ENCODE measurements around the gene SLC36A1.

Gene SLC36A1

GRCh38 chr5:151451626-151452520, 4.5 kb downstream of the SLC36A1 start:
- DNase-seq (ENCODE audit: low spot score): no peak

DNA sequence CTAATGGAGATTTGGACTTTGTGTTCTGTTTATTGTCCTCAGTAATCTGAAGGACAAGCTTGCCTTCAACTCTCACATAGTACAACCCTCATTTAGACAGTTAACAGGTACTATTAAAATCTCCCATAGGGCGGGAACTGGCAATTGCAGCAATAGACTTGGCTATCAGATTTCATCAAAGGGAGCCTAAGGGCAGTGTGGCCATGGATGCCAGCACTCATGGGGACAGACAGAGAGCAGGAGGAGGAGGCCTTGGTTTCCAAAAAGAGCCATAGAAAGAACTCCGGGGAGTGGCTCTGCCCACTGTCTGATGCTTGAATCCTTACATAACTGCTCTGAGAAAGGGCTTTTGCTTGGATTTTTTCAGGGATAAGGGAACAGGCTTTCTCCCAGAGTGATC, 6.8 kb downstream of the SLC36A1 start:
- DNase-seq (ENCODE audit: low spot score): no peak

DNA sequence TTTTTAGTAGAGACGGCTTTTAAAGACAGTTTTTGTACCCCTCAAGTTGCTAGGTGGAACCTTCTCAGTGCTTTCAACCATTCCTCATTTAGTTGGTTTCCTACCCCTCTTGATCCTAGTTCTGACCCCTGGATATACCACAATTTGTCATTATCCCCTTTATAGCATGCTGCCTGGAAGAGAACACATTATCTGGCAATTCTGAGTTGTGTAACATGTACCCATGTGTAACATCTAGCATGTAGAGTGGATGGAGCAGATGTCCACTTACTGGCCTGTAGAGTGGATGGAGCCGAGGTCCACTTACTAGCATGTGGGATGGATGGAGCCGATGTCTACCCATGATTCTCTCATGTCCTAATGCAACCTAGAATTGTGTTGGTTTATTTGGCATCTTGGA, 7.5 kb downstream of the SLC36A1 start:
- DNase-seq (ENCODE audit: low spot score): no peak

- DNase-seq (ENCODE audit: low spot score): no peak
Observed at GRCh38 chr5:151456321-151456940, 9.0 kb downstream of the SLC36A1 start.

DNA sequence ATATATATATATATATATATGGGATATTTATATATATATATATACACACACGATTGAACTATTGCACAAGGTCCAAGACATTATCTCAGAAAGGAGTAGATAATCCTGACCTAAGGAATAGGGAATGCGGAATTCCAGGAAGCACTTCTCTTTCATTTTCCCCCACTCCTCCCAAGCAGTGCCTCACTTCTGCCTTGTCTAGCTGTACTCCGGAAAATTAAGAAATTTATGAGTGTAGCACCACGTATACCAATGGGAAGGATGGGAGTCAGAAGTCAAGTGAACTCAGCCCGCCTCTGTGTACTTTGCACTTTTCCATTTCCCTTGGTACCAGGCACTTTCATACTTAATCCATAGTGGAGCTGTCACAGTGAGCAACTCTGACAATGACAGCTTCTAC, 10.9 kb downstream of the SLC36A1 start:
- DNase-seq (ENCODE audit: low spot score): no peak

DNA sequence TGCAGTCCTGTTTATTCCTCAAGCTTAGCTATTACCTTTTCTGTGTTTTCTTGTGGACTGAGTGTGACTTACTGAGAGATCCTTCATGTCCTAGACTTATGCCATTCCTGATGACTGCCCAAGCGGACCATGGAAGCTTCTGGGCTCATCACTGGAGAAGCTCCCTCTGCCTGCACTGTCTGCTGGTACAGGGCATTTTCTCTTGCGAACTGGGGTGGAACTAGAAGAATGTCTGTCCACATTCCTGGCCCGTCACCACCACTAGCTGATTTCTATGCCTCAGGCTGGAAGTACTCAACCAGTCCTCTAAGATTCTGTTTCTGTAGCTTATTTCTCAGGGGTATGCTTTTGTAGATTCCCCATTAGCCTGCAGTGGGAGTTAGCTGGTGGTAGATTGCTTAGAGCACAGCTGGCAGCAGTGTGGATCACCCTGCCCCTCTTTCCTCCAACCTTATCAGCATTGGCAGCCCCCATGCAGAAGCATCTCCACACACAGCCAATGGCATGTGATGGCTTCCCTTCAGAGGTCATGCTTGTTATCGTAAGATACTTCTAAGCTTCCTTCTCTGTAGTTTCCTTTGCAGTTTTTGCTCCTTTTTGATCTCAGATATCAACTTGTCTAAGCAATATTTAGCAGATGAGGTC, 12.4 kb downstream of the SLC36A1 start:
- no peak for DNase-seq (ENCODE audit: low spot score)

- no peak for DNase-seq (ENCODE audit: low spot score)
Observed at GRCh38 chr5:151461312-151461711, 13.9 kb downstream of the SLC36A1 start.

- DNase-seq (ENCODE audit: low spot score): no peak
Observed at GRCh38 chr5:151463137-151464029, 16.0 kb downstream of the SLC36A1 start.

DNA sequence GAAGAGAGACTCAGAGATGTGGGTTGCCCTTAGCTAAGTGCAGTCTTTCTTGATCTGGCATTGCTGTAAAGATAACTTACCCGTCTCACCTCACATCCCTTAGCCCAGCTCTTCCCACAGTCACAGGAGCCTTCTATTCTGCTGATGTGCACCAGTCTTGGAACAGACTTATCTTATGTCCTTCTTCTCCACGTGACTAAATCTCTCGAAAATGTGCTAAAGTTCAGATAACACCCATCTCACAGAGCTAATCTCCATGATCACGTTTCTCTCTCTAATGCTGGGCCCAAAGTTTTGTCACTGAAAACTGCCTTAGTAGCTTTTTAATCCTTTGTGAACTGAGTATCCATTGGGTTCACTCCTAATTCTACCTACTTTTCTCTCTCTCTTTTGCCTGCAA, 16.7 kb downstream of the SLC36A1 start:
- DNase-seq (ENCODE audit: low spot score): no peak

- DNase-seq (ENCODE audit: low spot score): no peak
Observed at GRCh38 chr5:151465476-151465875, 18.1 kb downstream of the SLC36A1 start.

GRCh38 chr5:151467576-151467975, 20.2 kb downstream of the SLC36A1 start:
- no peak for DNase-seq (ENCODE audit: low spot score)

DNA sequence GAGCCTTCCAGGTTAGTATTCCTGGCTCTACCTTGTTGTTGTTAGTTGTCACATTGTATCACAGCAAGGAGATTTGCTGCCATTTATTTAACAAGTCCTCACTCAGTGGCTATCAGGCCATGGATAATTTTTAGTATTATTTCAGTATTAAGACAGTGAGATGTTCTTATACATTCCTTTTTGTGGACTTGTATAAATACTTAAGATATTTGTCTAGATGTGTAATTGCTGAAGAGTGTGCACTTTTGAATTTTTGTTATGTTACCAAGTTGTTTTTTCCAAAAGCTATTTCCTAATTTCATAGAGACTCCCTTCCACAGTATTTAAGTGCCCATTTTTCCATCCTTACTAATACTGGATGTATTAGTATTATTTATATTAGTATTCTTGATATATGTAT, 22.0 kb downstream of the SLC36A1 start:
- DNase-seq (ENCODE audit: low spot score): no peak

GRCh38 chr5:151469992-151470391, 22.6 kb downstream of the SLC36A1 start:
- no peak for DNase-seq (ENCODE audit: low spot score)

- no peak for DNase-seq (ENCODE audit: low spot score)
Observed at GRCh38 chr5:151470439-151470838, 23.0 kb downstream of the SLC36A1 start.

DNA sequence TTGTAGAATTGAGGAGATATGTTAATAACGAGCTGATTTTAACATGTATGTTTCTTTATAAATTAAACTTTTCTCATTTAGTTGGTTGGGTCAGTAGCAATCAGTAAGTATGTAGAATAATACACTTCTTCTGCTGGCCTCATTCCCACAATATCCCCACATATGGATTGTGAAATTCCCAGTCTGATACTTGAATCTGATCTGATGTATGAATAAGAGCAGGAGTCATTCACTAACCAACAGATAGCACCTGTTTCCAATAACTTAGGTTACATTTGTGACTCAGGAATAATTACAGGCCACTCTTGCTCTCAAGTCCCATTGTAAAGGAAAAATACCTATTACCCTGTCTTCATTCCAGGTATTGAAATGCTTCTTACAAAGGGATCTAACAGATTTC, 23.9 kb downstream of the SLC36A1 start:
- no peak for DNase-seq (ENCODE audit: low spot score)

GRCh38 chr5:151474799-151475198, 27.4 kb downstream of the SLC36A1 start:
- DNase-seq (ENCODE audit: low spot score): no peak

- DNase-seq (ENCODE audit: low spot score): no peak
Observed at GRCh38 chr5:151475388-151475787, 28.0 kb downstream of the SLC36A1 start.

GRCh38 chr5:151476016-151476415, 28.6 kb downstream of the SLC36A1 start:
- DNase-seq (ENCODE audit: low spot score): no peak

GRCh38 chr5:151477101-151477500, 29.7 kb downstream of the SLC36A1 start:
- peak; percentile 30 for DNase-seq (ENCODE audit: low spot score)

DNA sequence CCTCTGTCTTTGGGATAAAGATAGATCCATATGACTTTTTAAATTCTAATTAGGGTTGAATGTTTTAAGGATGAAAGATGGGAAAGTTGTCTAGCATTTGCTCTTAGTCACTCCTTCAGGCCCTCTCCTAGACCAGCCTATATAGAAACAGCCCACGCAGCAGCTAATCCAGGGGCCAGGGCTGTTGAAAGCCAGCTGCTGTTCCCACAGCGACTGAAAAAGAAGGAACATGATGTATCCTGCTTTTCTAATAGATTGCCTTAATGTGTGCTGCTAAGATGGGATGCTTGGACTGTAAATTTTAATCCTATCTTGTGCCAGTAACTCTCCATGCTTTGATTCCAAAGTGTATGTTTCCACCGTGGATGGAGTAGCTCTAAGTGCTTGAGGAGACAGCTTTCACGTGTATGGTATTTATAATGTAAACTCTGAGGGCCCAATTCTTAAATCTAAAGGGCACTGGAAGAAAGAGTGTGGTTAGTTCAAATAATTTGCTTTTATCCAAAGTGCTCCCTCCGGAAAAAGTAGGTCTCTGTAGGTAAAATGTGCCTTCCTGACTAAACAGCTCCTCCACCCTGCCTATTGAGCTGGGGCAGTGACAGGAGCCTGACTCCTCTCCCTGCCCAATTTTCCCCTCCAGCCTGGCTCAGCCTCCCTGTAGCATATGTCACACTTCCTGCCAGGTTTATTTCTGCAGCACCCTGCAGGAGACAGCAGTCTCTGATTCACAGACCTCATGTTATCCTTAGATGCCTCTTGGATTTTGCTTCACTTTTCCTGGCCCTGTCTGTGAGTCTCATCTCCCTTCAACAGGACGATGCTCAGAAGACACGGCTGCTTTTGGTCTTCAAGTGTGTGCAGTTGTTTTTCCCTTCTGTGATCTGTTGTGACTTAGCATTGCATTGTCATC, 33.2 kb downstream of the SLC36A1 start:
- peak; percentile 33 for DNase-seq (ENCODE audit: low spot score)

DNA sequence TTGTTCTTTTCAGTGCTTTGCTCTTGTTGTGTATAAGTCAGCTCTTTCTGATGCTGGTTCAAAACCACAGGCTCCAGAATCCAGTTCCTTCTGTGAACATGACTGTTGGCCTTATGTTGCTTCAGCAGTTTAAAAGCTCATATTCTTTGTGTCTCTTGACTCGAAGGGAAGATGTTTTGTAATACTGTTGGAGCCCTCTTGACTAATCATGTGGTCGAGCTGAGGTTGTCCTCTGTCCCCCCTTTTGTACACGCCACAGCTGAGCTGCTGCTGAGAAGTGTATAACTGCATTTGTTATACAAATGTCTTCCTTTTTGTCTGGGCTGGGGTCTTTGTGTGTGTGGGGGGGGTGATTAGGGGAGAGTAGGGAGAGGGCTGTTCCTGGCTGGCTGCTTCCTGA, 35.8 kb downstream of the SLC36A1 start:
- DNase-seq (ENCODE audit: low spot score): peak; percentile 60

Data from Ammon's horn (tissue), 1 donor.